Measurements from ENCODE around the gene ZMYND11.

ZMYND11 gene

DNA sequence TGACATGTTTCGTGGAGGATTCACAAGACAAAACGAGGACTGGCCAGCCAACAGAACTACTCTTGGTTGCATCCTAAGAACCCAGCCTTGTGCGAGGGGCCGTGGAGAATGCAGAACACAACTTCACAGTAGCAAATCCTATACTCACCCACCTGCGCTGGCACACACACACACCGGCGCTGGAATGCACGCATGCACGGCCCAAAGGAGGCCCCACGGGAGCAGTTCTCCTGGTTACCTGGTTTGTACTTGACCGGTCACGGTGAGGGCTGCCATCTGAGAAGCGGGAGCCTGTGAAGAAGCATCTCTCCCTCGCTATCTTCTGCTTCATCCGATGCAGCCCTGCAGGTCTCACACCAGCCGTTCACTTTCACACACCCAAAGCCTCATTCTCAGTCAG lies 137.8 kb downstream of the ZMYND11 start:
- CTCF ChIA-PET, result no interaction called here
- POLR2A ChIA-PET, result no interaction called here
- Histone ChIP-seq H3K4me3 (ENCODE audit: low read depth, low read length) (no peak overlapping the region), H3K4me1 (ENCODE audit: control insufficient read depth, insufficient read depth, low read length) (peaks cover 2% of the 10 kb centered on the region; the same call in 1 of the 2 replicates), H3K36me3 (ENCODE audit: control insufficient read depth in 2 of 2, insufficient read depth in 1 of 2, low read length in 2 of 2) (peaks cover 0 to 16% of the 10 kb centered on the region in 2 experiments; a peak in 1 of 3 replicates), H3K27ac (ENCODE audit: extremely low read depth, low read depth, low read length) (no peak overlapping the region), H3K9me3 (ENCODE audit: control insufficient read depth, insufficient read depth, low read depth, low read length) (no peaks in the 10 kb centered on the region)
- TF ChIP-seq, protein P1, sequence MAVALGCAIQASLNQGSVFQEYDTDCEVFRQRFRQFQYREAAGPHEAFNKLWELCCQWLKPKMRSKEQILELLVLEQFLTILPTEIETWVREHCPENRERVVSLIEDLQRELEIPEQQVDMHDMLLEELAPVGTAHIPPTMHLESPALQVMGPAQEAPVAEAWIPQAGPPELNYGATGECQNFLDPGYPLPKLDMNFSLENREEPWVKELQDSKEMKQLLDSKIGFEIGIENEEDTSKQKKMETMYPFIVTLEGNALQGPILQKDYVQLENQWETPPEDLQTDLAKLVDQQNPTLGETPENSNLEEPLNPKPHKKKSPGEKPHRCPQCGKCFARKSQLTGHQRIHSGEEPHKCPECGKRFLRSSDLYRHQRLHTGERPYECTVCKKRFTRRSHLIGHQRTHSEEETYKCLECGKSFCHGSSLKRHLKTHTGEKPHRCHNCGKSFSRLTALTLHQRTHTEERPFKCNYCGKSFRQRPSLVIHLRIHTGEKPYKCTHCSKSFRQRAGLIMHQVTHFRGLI (tag by site-specific recombination; IDR thresholded peaks at IDR 0.05), result no peak
- TF ChIP-seq ZNF433 (tag by site-specific recombination; IDR thresholded peaks at IDR 0.05; ENCODE audit: low read depth) (no peak), ZNF311 (tag by site-specific recombination; IDR thresholded peaks at IDR 0.05; ENCODE audit: borderline replicate concordance) (no peak), ZNF623 (tag by site-specific recombination; IDR thresholded peaks at IDR 0.05) (no peak), ZNF121 (tag by site-specific recombination; IDR thresholded peaks at IDR 0.05) (no peak), ZNF791 (tag by site-specific recombination; IDR thresholded peaks at IDR 0.05) (no peak), HOXC10 (CRISPR knock-in tag; IDR thresholded peaks at IDR 0.05) (no peak), ZNF510 (tag by site-specific recombination; IDR thresholded peaks at IDR 0.05; ENCODE audit: insufficient replicate concordance) (no peak), ZNF426 (tag by site-specific recombination; IDR thresholded peaks at IDR 0.05) (no peak), ZNF626 (tag by site-specific recombination; IDR thresholded peaks at IDR 0.05) (no peak), EGR2 (tag by site-specific recombination; IDR thresholded peaks at IDR 0.05; ENCODE audit: low read depth) (no peak), ZNF423 (tag by site-specific recombination; IDR thresholded peaks at IDR 0.05) (no peak), SCRT2 (tag by site-specific recombination; IDR thresholded peaks at IDR 0.05) (no peak)
- TF ChIP-seq, protein P2, sequence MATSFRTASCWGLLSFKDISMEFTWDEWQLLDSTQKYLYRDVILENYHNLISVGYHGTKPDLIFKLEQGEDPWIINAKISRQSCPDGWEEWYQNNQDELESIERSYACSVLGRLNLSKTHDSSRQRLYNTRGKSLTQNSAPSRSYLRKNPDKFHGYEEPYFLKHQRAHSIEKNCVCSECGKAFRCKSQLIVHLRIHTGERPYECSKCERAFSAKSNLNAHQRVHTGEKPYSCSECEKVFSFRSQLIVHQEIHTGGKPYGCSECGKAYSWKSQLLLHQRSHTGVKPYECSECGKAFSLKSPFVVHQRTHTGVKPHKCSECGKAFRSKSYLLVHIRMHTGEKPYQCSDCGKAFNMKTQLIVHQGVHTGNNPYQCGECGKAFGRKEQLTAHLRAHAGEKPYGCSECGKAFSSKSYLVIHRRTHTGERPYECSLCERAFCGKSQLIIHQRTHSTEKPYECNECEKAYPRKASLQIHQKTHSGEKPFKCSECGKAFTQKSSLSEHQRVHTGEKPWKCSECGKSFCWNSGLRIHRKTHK (tag by site-specific recombination; IDR thresholded peaks at IDR 0.05), result no peak
- TF ChIP-seq, protein P3, sequence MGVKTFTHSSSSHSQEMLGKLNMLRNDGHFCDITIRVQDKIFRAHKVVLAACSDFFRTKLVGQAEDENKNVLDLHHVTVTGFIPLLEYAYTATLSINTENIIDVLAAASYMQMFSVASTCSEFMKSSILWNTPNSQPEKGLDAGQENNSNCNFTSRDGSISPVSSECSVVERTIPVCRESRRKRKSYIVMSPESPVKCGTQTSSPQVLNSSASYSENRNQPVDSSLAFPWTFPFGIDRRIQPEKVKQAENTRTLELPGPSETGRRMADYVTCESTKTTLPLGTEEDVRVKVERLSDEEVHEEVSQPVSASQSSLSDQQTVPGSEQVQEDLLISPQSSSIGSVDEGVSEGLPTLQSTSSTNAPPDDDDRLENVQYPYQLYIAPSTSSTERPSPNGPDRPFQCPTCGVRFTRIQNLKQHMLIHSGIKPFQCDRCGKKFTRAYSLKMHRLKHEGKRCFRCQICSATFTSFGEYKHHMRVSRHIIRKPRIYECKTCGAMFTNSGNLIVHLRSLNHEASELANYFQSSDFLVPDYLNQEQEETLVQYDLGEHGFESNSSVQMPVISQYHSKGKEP (tag by site-specific recombination; IDR thresholded peaks at IDR 0.05), result no peak
- TF ChIP-seq, protein P4, sequence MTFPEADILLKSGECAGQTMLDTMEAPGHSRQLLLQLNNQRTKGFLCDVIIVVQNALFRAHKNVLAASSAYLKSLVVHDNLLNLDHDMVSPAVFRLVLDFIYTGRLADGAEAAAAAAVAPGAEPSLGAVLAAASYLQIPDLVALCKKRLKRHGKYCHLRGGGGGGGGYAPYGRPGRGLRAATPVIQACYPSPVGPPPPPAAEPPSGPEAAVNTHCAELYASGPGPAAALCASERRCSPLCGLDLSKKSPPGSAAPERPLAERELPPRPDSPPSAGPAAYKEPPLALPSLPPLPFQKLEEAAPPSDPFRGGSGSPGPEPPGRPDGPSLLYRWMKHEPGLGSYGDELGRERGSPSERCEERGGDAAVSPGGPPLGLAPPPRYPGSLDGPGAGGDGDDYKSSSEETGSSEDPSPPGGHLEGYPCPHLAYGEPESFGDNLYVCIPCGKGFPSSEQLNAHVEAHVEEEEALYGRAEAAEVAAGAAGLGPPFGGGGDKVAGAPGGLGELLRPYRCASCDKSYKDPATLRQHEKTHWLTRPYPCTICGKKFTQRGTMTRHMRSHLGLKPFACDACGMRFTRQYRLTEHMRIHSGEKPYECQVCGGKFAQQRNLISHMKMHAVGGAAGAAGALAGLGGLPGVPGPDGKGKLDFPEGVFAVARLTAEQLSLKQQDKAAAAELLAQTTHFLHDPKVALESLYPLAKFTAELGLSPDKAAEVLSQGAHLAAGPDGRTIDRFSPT (tag by site-specific recombination; IDR thresholded peaks at IDR 0.05), result no peak

DNA sequence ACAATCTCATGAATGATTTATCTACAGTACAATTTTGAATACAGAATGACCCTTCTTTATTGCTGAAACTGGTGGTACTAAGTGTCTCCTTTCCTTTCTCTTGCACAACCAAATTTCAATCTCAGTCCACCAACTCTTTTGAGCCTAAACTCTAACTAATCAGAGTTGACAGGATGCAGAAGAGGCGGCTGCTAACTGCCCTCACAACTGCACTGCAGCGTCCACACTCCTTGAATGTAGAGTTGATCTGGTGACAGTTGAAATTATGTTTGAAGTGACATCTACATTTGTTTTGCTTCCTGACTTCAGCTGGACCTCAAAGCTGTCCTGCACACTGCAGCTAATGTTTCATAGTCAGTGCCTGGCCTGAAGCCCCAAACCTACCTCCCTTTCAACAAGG lies 139.6 kb downstream of the ZMYND11 start:
- Histone ChIP-seq H3K4me3 (ENCODE audit: low read depth, low read length) (no peak overlapping the region), H3K4me1 (ENCODE audit: control insufficient read depth, insufficient read depth, low read length) (peaks cover 2% of the 10 kb centered on the region; the same call in 1 of the 2 replicates), H3K9me3 (ENCODE audit: control insufficient read depth, insufficient read depth, low read depth, low read length) (no peaks in the 10 kb centered on the region), H3K36me3 (ENCODE audit: control insufficient read depth in 2 of 2, insufficient read depth in 1 of 2, low read length in 2 of 2) (peaks cover 0 to 29% of the 10 kb centered on the region in 2 experiments; a peak in 1 of 3 replicates), H3K27ac (ENCODE audit: extremely low read depth, low read depth, low read length) (no peak overlapping the region)
- ChIA-PET POLR2A (no interaction called here), CTCF (no interaction called here)
- TF ChIP-seq, protein P5, sequence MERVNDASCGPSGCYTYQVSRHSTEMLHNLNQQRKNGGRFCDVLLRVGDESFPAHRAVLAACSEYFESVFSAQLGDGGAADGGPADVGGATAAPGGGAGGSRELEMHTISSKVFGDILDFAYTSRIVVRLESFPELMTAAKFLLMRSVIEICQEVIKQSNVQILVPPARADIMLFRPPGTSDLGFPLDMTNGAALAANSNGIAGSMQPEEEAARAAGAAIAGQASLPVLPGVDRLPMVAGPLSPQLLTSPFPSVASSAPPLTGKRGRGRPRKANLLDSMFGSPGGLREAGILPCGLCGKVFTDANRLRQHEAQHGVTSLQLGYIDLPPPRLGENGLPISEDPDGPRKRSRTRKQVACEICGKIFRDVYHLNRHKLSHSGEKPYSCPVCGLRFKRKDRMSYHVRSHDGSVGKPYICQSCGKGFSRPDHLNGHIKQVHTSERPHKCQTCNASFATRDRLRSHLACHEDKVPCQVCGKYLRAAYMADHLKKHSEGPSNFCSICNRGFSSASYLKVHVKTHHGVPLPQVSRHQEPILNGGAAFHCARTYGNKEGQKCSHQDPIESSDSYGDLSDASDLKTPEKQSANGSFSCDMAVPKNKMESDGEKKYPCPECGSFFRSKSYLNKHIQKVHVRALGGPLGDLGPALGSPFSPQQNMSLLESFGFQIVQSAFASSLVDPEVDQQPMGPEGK (tag by site-specific recombination; IDR thresholded peaks at IDR 0.05), result no peak
- no peak for TF ChIP-seq ZNF571 (tag by site-specific recombination; IDR thresholded peaks at IDR 0.05)
- TF ChIP-seq RBAK (tag by site-specific recombination; IDR thresholded peaks at IDR 0.05), result no peak
- no peak for TF ChIP-seq ZNF670 (tag by site-specific recombination; IDR thresholded peaks at IDR 0.05; ENCODE audit: low read depth)
- TF ChIP-seq ZNF37A (tag by site-specific recombination; IDR thresholded peaks at IDR 0.05), result no peak
- no peak for TF ChIP-seq ZXDB (tag by site-specific recombination; IDR thresholded peaks at IDR 0.05)
- TF ChIP-seq, protein P6, sequence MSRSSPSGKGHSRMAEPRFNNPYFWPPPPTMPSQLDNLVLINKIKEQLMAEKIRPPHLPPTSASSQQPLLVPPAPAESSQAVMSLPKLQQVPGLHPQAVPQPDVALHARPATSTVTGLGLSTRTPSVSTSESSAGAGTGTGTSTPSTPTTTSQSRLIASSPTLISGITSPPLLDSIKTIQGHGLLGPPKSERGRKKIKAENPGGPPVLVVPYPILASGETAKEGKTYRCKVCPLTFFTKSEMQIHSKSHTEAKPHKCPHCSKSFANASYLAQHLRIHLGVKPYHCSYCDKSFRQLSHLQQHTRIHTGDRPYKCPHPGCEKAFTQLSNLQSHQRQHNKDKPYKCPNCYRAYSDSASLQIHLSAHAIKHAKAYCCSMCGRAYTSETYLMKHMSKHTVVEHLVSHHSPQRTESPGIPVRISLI (tag by site-specific recombination; IDR thresholded peaks at IDR 0.05), result no peak
- no peak for TF ChIP-seq HOXC10 (CRISPR knock-in tag; IDR thresholded peaks at IDR 0.05)
- TF ChIP-seq ZNF560 (tag by site-specific recombination; IDR thresholded peaks at IDR 0.05; ENCODE audit: borderline replicate concordance), result no peak
- TF ChIP-seq, protein P7, sequence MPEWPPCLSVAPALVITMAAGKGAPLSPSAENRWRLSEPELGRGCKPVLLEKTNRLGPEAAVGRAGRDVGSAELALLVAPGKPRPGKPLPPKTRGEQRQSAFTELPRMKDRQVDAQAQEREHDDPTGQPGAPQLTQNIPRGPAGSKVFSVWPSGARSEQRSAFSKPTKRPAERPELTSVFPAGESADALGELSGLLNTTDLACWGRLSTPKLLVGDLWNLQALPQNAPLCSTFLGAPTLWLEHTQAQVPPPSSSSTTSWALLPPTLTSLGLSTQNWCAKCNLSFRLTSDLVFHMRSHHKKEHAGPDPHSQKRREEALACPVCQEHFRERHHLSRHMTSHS (tag by site-specific recombination; IDR thresholded peaks at IDR 0.05), result no peak
